ENCODE data around the gene ZNF560. TPM values are rescaled to one million over a fixed set of nuclear protein-coding genes. Genes with fewer than 3 reads are reported as not detected.

The ZNF560 gene
- total RNA-seq, 1 donor from 2014 or later = not detected

DNA sequence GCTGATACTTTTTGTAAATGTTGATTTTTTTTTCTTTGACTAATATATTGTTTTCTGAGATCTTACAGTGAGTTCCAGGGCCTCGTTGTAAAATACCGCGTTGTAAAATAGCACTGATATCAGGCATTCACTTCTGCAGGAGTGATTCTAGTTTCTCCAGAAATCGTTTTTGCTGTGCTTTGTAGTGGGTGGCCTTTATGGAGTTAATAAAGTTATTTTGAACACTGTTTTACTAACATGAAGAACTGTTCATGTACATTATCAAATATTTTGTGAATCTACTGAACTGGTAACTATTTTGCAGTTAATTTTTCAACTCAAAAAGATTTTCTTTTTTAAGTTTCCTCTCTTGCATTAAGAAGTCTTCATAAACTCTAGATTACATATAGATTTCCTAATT lies 62.1 kb downstream of the ZNF560 start:
- intact Hi-C loops (cut with micrococcal nuclease) = no loop called here

GRCh38 chr19:9435279-9436268 lies 62.8 kb downstream of the ZNF560 start, which contains the start of gene ZNF266:
ZNF266 (minus strand) TSS chr19:9435573; CDS start chr19:9420089, 15,484 bp downstream.
- intact Hi-C loops (cut with micrococcal nuclease) = loop anchor here (1.0 to 2.0 kb wide), 12 partner anchors 103 to 604 kb away; partner anchors contain the start of genes ZNF121, ZNF317, ZNF426 and ZNF559

- intact Hi-C loops (cut with micrococcal nuclease) = loop anchor here (1.0 kb wide), 2 partner anchors 226 to 295 kb away; no protein-coding TSS in a partner anchor
Measured at GRCh38 chr19:9431475-9431874, 66.9 kb downstream of the ZNF560 start.

GRCh38 chr19:9430444-9430843 lies 68.0 kb downstream of the ZNF560 start:
- intact Hi-C loops (cut with micrococcal nuclease) = no loop called here

GRCh38 chr19:9427941-9428340 lies 70.5 kb downstream of the ZNF560 start:
- intact Hi-C loops (cut with micrococcal nuclease) = no loop called here

Other genes with a start within 250 kb of the ZNF560 start
- not detected in 2 replicates for gene OR7E24, start 247.7 kb downstream of the ZNF560 start, total RNA-seq
- 7.6 and 8.4 TPM in 2 replicates for gene ZNF699, start 188.8 kb downstream of the ZNF560 start, total RNA-seq
- 9.9 and 10.3 TPM in 2 replicates for gene ZNF559, start 174.4 kb downstream of the ZNF560 start, total RNA-seq
- gene ZNF177, start 135.6 kb downstream of the ZNF560 start, total RNA-seq = 0.34 and 0.49 TPM in 2 replicates
- gene ZNF266, start 63.0 kb downstream of the ZNF560 start, total RNA-seq = 27.8 and 31.8 TPM in 2 replicates
- gene ZNF426, start 40.0 kb upstream of the ZNF560 start, total RNA-seq = 11.3 and 12.8 TPM in 2 replicates
- 46.7 and 47.9 TPM in 2 replicates for gene ZNF121, start 85.9 kb upstream of the ZNF560 start, total RNA-seq
- 32.7 and 32.9 TPM in 2 replicates for gene ZNF561, start 122.6 kb upstream of the ZNF560 start, total RNA-seq
- gene ZNF562, start 176.5 kb upstream of the ZNF560 start, total RNA-seq = 12.0 and 14.5 TPM in 2 replicates

Data from T-helper 1 cell treated with Interleukin-12 subunit alpha and Interleukin-12 subunit beta and Interleukin-4 antibody, amounts not matched to agents 30 ng/mL and 1 ng/mL, for 36 hours (primary cell).